ENCODE measurements around the gene MYT1. TPM values are rescaled to one million over a fixed set of nuclear protein-coding genes. Genes with fewer than 3 reads are reported as not detected.

MYT1 gene
- polyA plus RNA-seq, 1 of the 3 experiments (the other 2 are of a cell fraction): 0.10 TPM

GRCh38 chr20:64222851-64223525 lies 58.7 kb downstream of the MYT1 start:
- Histone ChIP-seq H3F3A (replicated peaks; ENCODE audit: insufficient read depth) (no peaks in the 10 kb centered on the region), H3K79me2 (ENCODE audit: insufficient read depth) (no peaks in the 10 kb centered on the region), H4K20me1 (ENCODE audit: insufficient read depth) (no peaks in the 10 kb centered on the region), H3K4me3 (ENCODE audit: low read depth in 2 of 2, low read length in 1 of 2) (no peak overlapping the region; a peak in 1 of 4 replicates), H3K9me3 (no peaks in the 10 kb centered on the region), H3K4me1 (ENCODE audit: control insufficient read depth in 1 of 2, insufficient read depth in 2 of 2, low read depth in 1 of 2, low read length in 1 of 2) (peaks cover 1 to 15% of the 10 kb centered on the region in 2 experiments; a peak in 2 of 4 replicates), H3K27ac (ENCODE audit: low read depth in 2 of 2, low read length in 1 of 2) (no peak overlapping the region), H3K36me3 (replicated peaks in 1 of 2; ENCODE audit: control insufficient read depth in 1 of 2, insufficient read depth in 2 of 2, low read length in 1 of 2) (no peaks in the 10 kb centered on the region), H2AFZ (ENCODE audit: low read depth) (no peak overlapping the region), H3K4me2 (no peak overlapping the region), H3K27me3 (ENCODE audit: insufficient read depth) (no peaks in the 10 kb centered on the region; the same call in 1 of the 2 replicates), H3K9ac (no peak overlapping the region), H3K9me2 (no peaks in the 10 kb centered on the region)
- CTCF ChIA-PET: no interaction called here
- WGBS (ENCODE audit: low lambda C conversion rate): 79% methylated on average over 20 of the region's 20 CpGs
- DNase-seq: no peak
- TF ChIP-seq TCF12 (IDR thresholded peaks at IDR 0.05) (no peak), GABPA (IDR thresholded peaks at IDR 0.05; ENCODE audit: low read depth) (no peak), YY1 (IDR thresholded peaks at IDR 0.05; ENCODE audit: low read depth) (no peak), MXI1 (IDR thresholded peaks at IDR 0.05; ENCODE audit: low read depth, low read length) (no peak), CHD2 (IDR thresholded peaks at IDR 0.05; ENCODE audit: low read length, partially characterized antibody) (no peak), SMC3 (IDR thresholded peaks at IDR 0.05; ENCODE audit: low read depth, low read length) (no peak), GATA2 (CRISPR knock-in tag; IDR thresholded peaks at IDR 0.05) (no peak), FOSL2 (IDR thresholded peaks at IDR 0.05; ENCODE audit: borderline replicate concordance, low read depth) (no peak), ELF1 (IDR thresholded peaks at IDR 0.05) (no peak), MAX (IDR thresholded peaks at IDR 0.05; ENCODE audit: low read depth) (no peak), EP300 (IDR thresholded peaks at IDR 0.05; ENCODE audit: borderline replicate concordance in 1 of 2, low read depth in 1 of 2, low read length in 1 of 2) (no peak), USF1 (IDR thresholded peaks at IDR 0.05; ENCODE audit: borderline replicate concordance, low read depth) (no peak), RFX5 (IDR thresholded peaks at IDR 0.05; ENCODE audit: low read length) (no peak), IRF3 (IDR thresholded peaks at IDR 0.05; ENCODE audit: low read depth, low read length) (no peak), POLR2AphosphoS5 (IDR thresholded peaks at IDR 0.05; ENCODE audit: low read depth, low read length) (no peak), TAF1 (IDR thresholded peaks at IDR 0.05; ENCODE audit: borderline replicate concordance, low read depth, low read length) (no peak), FOXM1 (IDR thresholded peaks at IDR 0.05; ENCODE audit: low read depth) (no peak), JUND (IDR thresholded peaks at IDR 0.05) (no peak), RAD21 (IDR thresholded peaks at IDR 0.05; ENCODE audit: low read length) (no peak)
- POLR2A ChIA-PET: no interaction called here
